ENCODE data around the gene BCKDK. TPM values are rescaled to one million over a fixed set of nuclear protein-coding genes. Genes with fewer than 3 reads are reported as not detected.

BCKDK gene
- total RNA-seq, 2 donors from 2014 or later, result 47.0 to 57.7 TPM

DNA sequence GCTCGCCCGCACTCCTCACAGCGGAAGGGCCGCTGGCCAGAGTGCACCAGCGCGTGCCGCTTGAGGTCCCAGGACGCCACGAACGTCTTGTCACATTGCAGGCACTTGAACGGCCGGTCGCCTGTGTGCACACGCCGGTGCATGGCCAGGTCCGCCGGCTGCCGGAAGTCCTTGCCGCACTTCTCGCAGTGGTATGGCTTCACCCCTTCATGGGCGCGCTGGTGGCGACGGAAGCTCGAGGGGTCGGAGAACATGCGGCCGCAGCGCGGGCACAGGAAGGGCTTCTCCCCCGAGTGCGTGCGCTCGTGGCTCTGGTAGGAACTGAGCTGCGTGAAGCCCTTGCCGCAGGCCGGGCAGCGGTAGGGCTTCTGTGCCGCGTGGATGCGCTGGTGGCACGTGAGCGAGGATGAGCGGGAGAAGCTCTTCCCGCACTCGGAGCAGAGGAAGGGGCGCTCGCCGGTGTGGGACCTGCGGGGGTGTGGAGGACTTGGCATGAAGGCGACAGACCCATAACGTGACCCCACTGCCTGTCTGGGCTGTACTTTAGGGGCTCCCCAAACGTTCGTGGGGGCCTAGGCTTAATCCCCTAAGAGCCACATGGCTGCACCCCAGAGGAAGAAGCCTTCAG, 46.3 kb upstream of the BCKDK start:
- no peak overlapping the region for H3K4me3 Mint-ChIP-seq
- no peak overlapping the region for H3K4me3 ChIP-seq (ENCODE audit: low read length)
- TF ChIP-seq, protein P1, sequence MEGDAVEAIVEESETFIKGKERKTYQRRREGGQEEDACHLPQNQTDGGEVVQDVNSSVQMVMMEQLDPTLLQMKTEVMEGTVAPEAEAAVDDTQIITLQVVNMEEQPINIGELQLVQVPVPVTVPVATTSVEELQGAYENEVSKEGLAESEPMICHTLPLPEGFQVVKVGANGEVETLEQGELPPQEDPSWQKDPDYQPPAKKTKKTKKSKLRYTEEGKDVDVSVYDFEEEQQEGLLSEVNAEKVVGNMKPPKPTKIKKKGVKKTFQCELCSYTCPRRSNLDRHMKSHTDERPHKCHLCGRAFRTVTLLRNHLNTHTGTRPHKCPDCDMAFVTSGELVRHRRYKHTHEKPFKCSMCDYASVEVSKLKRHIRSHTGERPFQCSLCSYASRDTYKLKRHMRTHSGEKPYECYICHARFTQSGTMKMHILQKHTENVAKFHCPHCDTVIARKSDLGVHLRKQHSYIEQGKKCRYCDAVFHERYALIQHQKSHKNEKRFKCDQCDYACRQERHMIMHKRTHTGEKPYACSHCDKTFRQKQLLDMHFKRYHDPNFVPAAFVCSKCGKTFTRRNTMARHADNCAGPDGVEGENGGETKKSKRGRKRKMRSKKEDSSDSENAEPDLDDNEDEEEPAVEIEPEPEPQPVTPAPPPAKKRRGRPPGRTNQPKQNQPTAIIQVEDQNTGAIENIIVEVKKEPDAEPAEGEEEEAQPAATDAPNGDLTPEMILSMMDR (conservative IDR thresholded peaks at IDR 0.05), result no peak
- H3K9ac ChIP-seq (ENCODE audit: extremely low read depth, low read length, poor library complexity, severe bottlenecking), result no peak overlapping the region
- 96% methylated on average over 44 to 54 of the region's 54 CpGs for WGBS, 2 experiments (ENCODE audit: insufficient coverage in 1 of 2, insufficient read length in 1 of 2)
- peaks cover 4% of the 10 kb centered on the region for H3K4me1 Mint-ChIP-seq
- H3K36me3 Mint-ChIP-seq (ENCODE audit: low read depth), result peaks cover 50% of the 10 kb centered on the region
- H3K36me3 ChIP-seq (ENCODE audit: control insufficient read depth, insufficient read depth, low read length), result peaks cover 28% of the 10 kb centered on the region
- peaks cover 5% of the 10 kb centered on the region for H3K4me1 ChIP-seq (ENCODE audit: control insufficient read depth, insufficient read depth, low read length)
- H3K27ac Mint-ChIP-seq, result no peak overlapping the region
- no peaks in the 10 kb centered on the region for H3K9me3 Mint-ChIP-seq
- H3K27me3 Mint-ChIP-seq (ENCODE audit: insufficient read depth), result peaks cover 6% of the 10 kb centered on the region
- H3K27me3 ChIP-seq (ENCODE audit: control insufficient read depth, insufficient read depth, low read length, poor library complexity, severe bottlenecking), result peaks cover 4% of the 10 kb centered on the region
- no peak for DNase-seq
- H3K9me3 ChIP-seq (ENCODE audit: control insufficient read depth, low read length), result no peaks in the 10 kb centered on the region
- H3K27ac ChIP-seq (ENCODE audit: low read depth, low read length), result no peak overlapping the region

DNA sequence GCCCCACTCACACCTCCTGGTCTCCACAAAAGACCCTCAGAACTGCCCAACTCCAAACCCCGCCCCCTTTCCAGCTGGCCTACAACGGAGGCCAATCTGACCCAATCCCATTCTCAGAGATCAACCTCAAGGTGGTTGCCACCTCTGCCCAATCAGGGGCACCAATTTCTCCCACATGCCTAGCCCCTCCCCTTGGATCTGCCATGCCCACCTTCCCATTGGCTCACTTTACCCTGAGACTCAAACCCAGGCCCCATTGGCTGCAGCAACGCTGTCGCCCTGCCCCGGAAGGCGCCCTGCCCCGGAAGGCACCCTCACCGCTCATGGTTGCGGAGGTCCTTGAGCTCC, 44.7 kb upstream of the BCKDK start:
- peaks cover 4% of the 10 kb centered on the region for H3K4me1 Mint-ChIP-seq
- no peak overlapping the region for H3K4me3 Mint-ChIP-seq
- DNase-seq, result no peak
- Histone ChIP-seq H3K4me3 (ENCODE audit: low read length) (no peak overlapping the region), H3K9ac (ENCODE audit: extremely low read depth, low read length, poor library complexity, severe bottlenecking) (no peak overlapping the region), H3K27ac (ENCODE audit: low read depth, low read length) (no peak overlapping the region), H3K36me3 (ENCODE audit: control insufficient read depth, insufficient read depth, low read length) (peaks cover 28% of the 10 kb centered on the region), H3K4me1 (ENCODE audit: control insufficient read depth, insufficient read depth, low read length) (peaks cover 5% of the 10 kb centered on the region), H3K27me3 (ENCODE audit: control insufficient read depth, insufficient read depth, low read length, poor library complexity, severe bottlenecking) (peaks cover 9% of the 10 kb centered on the region), H3K9me3 (ENCODE audit: control insufficient read depth, low read length) (no peaks in the 10 kb centered on the region)
- peaks cover 6% of the 10 kb centered on the region for H3K27me3 Mint-ChIP-seq (ENCODE audit: insufficient read depth)
- H3K27ac Mint-ChIP-seq, result no peak overlapping the region
- H3K36me3 Mint-ChIP-seq (ENCODE audit: low read depth), result peaks cover 51% of the 10 kb centered on the region
- H3K9me3 Mint-ChIP-seq, result no peaks in the 10 kb centered on the region
- TF ChIP-seq, protein P1 (conservative IDR thresholded peaks at IDR 0.05), result no peak
- WGBS, 2 experiments (ENCODE audit: insufficient coverage in 1 of 2, insufficient read length in 1 of 2), result 92 to 93% methylated on average over 9 of the region's 9 CpGs

DNA sequence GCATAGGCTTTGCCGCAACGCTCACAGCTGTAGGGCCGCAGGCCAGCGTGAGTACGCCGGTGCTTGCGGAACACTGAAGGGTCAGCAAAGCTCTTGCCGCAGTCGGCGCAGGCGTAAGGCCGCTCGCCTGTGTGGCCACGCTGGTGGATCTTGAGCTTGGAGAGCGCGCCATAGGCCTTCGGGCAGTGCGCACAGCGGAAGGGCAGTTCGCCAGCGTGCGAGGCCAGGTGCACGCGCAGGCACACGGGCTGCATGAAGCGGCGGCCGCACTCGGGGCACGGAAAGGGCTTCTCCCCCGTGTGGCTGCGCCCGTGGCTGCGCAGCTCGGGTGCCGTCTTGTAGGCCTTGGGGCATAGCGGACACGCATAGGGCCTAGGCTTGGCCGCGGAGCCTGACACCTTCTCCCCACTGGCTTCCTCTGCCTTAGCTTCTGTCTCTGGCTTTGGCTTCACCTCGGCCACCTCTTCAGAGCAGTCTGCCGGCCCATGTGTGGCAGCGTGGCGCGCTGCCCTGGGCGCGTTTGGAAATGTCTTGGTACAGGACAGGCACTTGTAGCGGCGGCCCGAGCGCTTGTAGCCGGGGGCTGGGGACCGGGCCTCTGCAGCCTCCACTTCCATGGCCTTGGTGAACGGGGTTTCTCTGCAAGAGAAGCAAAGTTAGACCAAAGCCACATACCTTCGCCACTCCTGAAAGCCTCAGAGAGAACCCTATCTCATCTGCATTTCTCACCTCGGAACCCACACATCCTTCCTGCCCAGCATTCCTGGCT, 44.2 kb upstream of the BCKDK start:
- H3K9me3 Mint-ChIP-seq, result no peaks in the 10 kb centered on the region
- no peak overlapping the region for H3K27ac Mint-ChIP-seq
- TF ChIP-seq, protein P1 (conservative IDR thresholded peaks at IDR 0.05), result no peak
- 97% methylated on average over 46 to 56 of the region's 56 CpGs for WGBS, 2 experiments (ENCODE audit: insufficient coverage in 1 of 2, insufficient read length in 1 of 2)
- peaks cover 9% of the 10 kb centered on the region for H3K27me3 ChIP-seq (ENCODE audit: control insufficient read depth, insufficient read depth, low read length, poor library complexity, severe bottlenecking)
- DNase-seq, result no peak
- H3K27ac ChIP-seq (ENCODE audit: low read depth, low read length), result no peak overlapping the region
- H3K4me3 ChIP-seq (ENCODE audit: low read length), result no peak overlapping the region
- H3K36me3 ChIP-seq (ENCODE audit: control insufficient read depth, insufficient read depth, low read length), result peaks cover 28% of the 10 kb centered on the region
- no peak overlapping the region for H3K4me3 Mint-ChIP-seq
- peaks cover 51% of the 10 kb centered on the region for H3K36me3 Mint-ChIP-seq (ENCODE audit: low read depth)
- H3K4me1 ChIP-seq (ENCODE audit: control insufficient read depth, insufficient read depth, low read length), result peaks cover 5% of the 10 kb centered on the region
- peaks cover 4% of the 10 kb centered on the region for H3K4me1 Mint-ChIP-seq
- H3K27me3 Mint-ChIP-seq (ENCODE audit: insufficient read depth), result peaks cover 6% of the 10 kb centered on the region
- H3K9ac ChIP-seq (ENCODE audit: extremely low read depth, low read length, poor library complexity, severe bottlenecking), result no peak overlapping the region
- no peaks in the 10 kb centered on the region for H3K9me3 ChIP-seq (ENCODE audit: control insufficient read depth, low read length)
